Brain microvascular endothelial cell (primary cell): ENCODE measurements around the gene PZP.

ENCODE experiments used
- DNase-seq: peaks from one replicate; pipeline ENCODE4 v3.0.0-alpha.2; 2020
- H3K27ac ChIP-seq: fragments of 250-450 bp; sonication (Bioruptor Pico); 2 replicates; pipeline ENCODE4 v1.5.1; 2020; ENCODE audit warnings: mild to moderate bottlenecking, moderate library complexity
- H3K27me3 ChIP-seq: fragments of 250-450 bp; sonication (Bioruptor Pico); replicated peaks from 2 replicates; pipeline ENCODE4 v1.5.1; 2020; ENCODE audit warnings: mild to moderate bottlenecking
- H3K36me3 ChIP-seq: fragments of 250-450 bp; sonication (Bioruptor Pico); replicated peaks from 2 replicates; pipeline ENCODE4 v1.5.1; 2020; ENCODE audit warnings: mild to moderate bottlenecking
- H3K4me3 ChIP-seq: 2 replicates; pipeline ENCODE4 v1.5.1; 2011; ENCODE audit warnings: low read depth, mild to moderate bottlenecking, control low read depth, low read length, moderate library complexity
- CTCF ChIP-seq: IDR thresholded peaks from 2 replicates; pipeline ENCODE4 v1.5.1; 2011; ENCODE audit warnings: low read depth, mild to moderate bottlenecking, moderate library complexity, low read length, control low read depth, inconsistent platforms; ENCODE audit errors: missing control alignments
- in situ Hi-C: cut with HindIII; loops from 2 replicates; pipeline ENCODE4 v1.10.0; 2017; ENCODE audit warnings: low sequenced_read_pairs, low pct_ligation_motif_present

PZP gene

GRCh38 chr12:9107542-9107873, 100.7 kb downstream of the PZP start:
- in situ Hi-C loops: no loop called here
- no peaks in the 10 kb centered on the region for H3K27me3 ChIP-seq
- no peak overlapping the region for H3K27ac ChIP-seq
- no peak for DNase-seq
- no peak overlapping the region for H3K4me3 ChIP-seq
- no peaks in the 10 kb centered on the region for H3K36me3 ChIP-seq
- TF ChIP-seq CTCF: no peak

GRCh38 chr12:9106610-9107541, 101.3 kb downstream of the PZP start:
- Histone ChIP-seq H3K4me3 (no peak overlapping the region), H3K36me3 (no peaks in the 10 kb centered on the region), H3K27ac (no peak overlapping the region), H3K27me3 (no peaks in the 10 kb centered on the region)
- TF ChIP-seq CTCF: no peak
- in situ Hi-C loops: no loop called here
- no peak for DNase-seq

GRCh38 chr12:9106067-9106466, 102.1 kb downstream of the PZP start:
- Histone ChIP-seq H3K36me3 (no peaks in the 10 kb centered on the region), H3K27ac (no peak overlapping the region), H3K4me3 (no peak overlapping the region), H3K27me3 (no peaks in the 10 kb centered on the region)
- no peak for DNase-seq
- no peak for TF ChIP-seq CTCF
- in situ Hi-C loops: no loop called here

- no peak overlapping the region for H3K4me3 ChIP-seq
- no peak overlapping the region for H3K27ac ChIP-seq
- DNase-seq: no peak
- in situ Hi-C loops: no loop called here
- H3K36me3 ChIP-seq: no peaks in the 10 kb centered on the region
- TF ChIP-seq CTCF: no peak
- H3K27me3 ChIP-seq: no peaks in the 10 kb centered on the region
Observed at GRCh38 chr12:9104767-9105423, 103.3 kb downstream of the PZP start.

- Histone ChIP-seq H3K4me3 (no peak overlapping the region), H3K27ac (no peak overlapping the region), H3K27me3 (no peaks in the 10 kb centered on the region), H3K36me3 (no peaks in the 10 kb centered on the region)
- in situ Hi-C loops: no loop called here
- TF ChIP-seq CTCF: no peak
- DNase-seq: no peak
Observed at GRCh38 chr12:9104087-9104486, 104.1 kb downstream of the PZP start.
